Stomach smooth muscle (tissue), 2 donors: Measurements from ENCODE around the gene GDAP1L1.
"Not testable (repeated sequence)": the region's sequence is repeated elsewhere in the genome, so short reads cannot be mapped to it uniquely, and the experiment has no call there.

Source experiments
- H3K27ac ChIP-seq: one replicate; pipeline ENCODE4 v1.7.0; 2013; ENCODE audit warnings: mild to moderate bottlenecking, low read length, inconsistent platforms
- H3K27me3 ChIP-seq, 2 donors: one replicate each; pipeline ENCODE4 v1.7.0; 2013; ENCODE audit warnings: low read length in 2 of 2; ENCODE audit not compliant: insufficient read depth in 2 of 2, control insufficient read depth in 1 of 2
- H3K36me3 ChIP-seq, 2 donors: one replicate each; pipeline ENCODE4 v1.7.0; 2013; ENCODE audit warnings: low read length in 2 of 2; ENCODE audit not compliant: control insufficient read depth in 2 of 2, insufficient read depth in 2 of 2
- H3K4me1 ChIP-seq: one replicate; pipeline ENCODE4 v1.7.0; 2013; ENCODE audit warnings: low read length; ENCODE audit not compliant: control insufficient read depth, insufficient read depth
- H3K4me3 ChIP-seq, 2 donors: one replicate each; pipeline ENCODE4 v1.7.0; 2013; ENCODE audit warnings: low read length in 2 of 2
- H3K9ac ChIP-seq, 2 donors: one replicate each; pipeline ENCODE4 v1.7.0; 2013; ENCODE audit warnings: low read length in 2 of 2, mild to moderate bottlenecking in 1 of 2
- H3K9me3 ChIP-seq, 2 donors: one replicate each; pipeline ENCODE4 v1.7.0; 2013; ENCODE audit warnings: low read length in 2 of 2; ENCODE audit not compliant: control insufficient read depth in 2 of 2
- donor health status: healthy.
- donor health status: Pancreatic carcinoma.

GDAP1L1 gene

DNA sequence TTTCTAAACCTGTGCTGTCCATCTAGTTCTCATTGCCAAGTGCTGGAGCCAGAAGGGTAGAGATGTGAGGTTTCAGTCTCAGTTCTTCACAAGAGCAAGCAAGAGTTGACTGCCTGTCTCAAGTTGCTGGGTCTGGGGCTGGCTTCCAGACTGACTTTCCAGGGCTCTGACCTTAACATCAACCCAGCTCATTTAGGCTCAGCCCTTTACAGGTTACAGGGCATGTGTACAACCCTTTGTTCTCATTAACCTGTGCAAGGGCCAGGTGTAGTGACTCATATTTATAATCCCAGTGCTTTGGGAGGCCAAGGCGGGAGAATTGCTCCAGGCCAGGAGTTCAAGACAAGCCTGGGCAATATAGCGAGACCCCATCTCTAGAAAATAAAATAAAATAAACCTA, 33.3 kb downstream of the GDAP1L1 start:
- H3K36me3 ChIP-seq, result no peaks in the 10 kb centered on the region
- H3K9me3 ChIP-seq, result no peaks in the 10 kb centered on the region
- no peak overlapping the region for H3K9ac ChIP-seq
- H3K27me3 ChIP-seq, result no peaks in the 10 kb centered on the region
- no peaks in the 10 kb centered on the region for H3K4me1 ChIP-seq
- no peak overlapping the region for H3K4me3 ChIP-seq
- no peak overlapping the region for H3K27ac ChIP-seq

- Histone ChIP-seq H3K36me3 (no peaks in the 10 kb centered on the region), H3K9me3 (no peaks in the 10 kb centered on the region), H3K4me3 (no peak overlapping the region), H3K27ac (no peak overlapping the region), H3K27me3 (no peaks in the 10 kb centered on the region), H3K4me1 (no peaks in the 10 kb centered on the region), H3K9ac (no peak overlapping the region)
Measured at GRCh38 chr20:44282192-44282591, 35.1 kb downstream of the GDAP1L1 start.

DNA sequence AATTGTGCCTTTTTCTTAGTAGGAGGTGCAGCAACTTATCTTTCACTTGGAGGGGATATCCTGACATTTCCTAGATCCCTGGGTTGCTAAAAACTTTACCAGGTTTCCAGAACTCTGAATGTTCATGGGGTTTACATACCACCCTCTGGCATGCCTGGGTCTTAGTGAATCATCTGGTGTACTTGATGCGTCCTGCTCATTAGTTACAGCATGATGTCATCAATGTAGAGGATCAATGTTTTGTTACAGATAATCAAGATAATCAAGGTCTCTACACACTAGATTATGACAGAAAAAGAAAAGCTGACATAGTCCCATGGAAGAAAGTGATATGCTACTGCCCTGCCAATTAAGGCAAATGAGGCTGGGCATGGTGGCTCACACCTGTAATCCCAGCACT, 36.9 kb downstream of the GDAP1L1 start:
- Histone ChIP-seq H3K27me3 (no peaks in the 10 kb centered on the region), H3K4me1 (no peaks in the 10 kb centered on the region), H3K27ac (no peak overlapping the region), H3K4me3 (no peak overlapping the region), H3K9me3 (no peaks in the 10 kb centered on the region), H3K36me3 (no peaks in the 10 kb centered on the region), H3K9ac (no peak overlapping the region)

- H3K27ac ChIP-seq, result no peak overlapping the region
- no peak overlapping the region for H3K9ac ChIP-seq
- H3K36me3 ChIP-seq, result peaks cover 0 to 5% of the 10 kb centered on the region in 2 donors
- no peak overlapping the region for H3K4me3 ChIP-seq
- H3K9me3 ChIP-seq, result no peaks in the 10 kb centered on the region
- no peaks in the 10 kb centered on the region for H3K4me1 ChIP-seq
- no peaks in the 10 kb centered on the region for H3K27me3 ChIP-seq
Measured at GRCh38 chr20:44287272-44288097, 40.4 kb downstream of the GDAP1L1 start.

- H3K9me3 ChIP-seq, result no peaks in the 10 kb centered on the region
- no peak overlapping the region for H3K9ac ChIP-seq
- H3K4me1 ChIP-seq, result no peaks in the 10 kb centered on the region
- no peak overlapping the region for H3K27ac ChIP-seq
- no peaks in the 10 kb centered on the region for H3K27me3 ChIP-seq
- no peak overlapping the region for H3K4me3 ChIP-seq
- H3K36me3 ChIP-seq, result peaks cover 0 to 5% of the 10 kb centered on the region in 2 donors
Measured at GRCh38 chr20:44288252-44288651, 41.1 kb downstream of the GDAP1L1 start.

DNA sequence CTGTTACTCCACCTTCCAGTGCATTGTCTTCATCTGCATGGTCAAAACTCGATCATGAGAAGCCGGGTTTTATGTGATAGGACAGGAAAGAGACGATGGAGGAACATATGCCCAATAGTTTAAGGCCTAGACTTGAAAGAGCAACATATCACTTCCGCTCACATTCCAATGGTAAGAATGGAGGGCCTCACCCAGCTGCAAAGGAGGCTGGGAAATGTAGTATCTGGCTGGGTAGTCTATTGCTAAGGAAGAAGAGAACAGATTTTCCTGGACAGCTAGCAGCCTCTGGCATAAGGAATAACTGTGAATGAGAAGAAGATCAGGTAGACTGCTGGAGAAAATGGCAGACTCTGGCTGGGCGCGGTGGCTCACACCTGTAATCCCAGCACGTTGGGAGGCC, 44.6 kb downstream of the GDAP1L1 start:
- Histone ChIP-seq H3K9me3 (no peaks in the 10 kb centered on the region), H3K27ac (no peak overlapping the region), H3K27me3 (no peaks in the 10 kb centered on the region), H3K4me1 (no peaks in the 10 kb centered on the region), H3K4me3 (no peak overlapping the region), H3K9ac (no peak overlapping the region), H3K36me3 (peaks cover 0 to 5% of the 10 kb centered on the region in 2 donors)

DNA sequence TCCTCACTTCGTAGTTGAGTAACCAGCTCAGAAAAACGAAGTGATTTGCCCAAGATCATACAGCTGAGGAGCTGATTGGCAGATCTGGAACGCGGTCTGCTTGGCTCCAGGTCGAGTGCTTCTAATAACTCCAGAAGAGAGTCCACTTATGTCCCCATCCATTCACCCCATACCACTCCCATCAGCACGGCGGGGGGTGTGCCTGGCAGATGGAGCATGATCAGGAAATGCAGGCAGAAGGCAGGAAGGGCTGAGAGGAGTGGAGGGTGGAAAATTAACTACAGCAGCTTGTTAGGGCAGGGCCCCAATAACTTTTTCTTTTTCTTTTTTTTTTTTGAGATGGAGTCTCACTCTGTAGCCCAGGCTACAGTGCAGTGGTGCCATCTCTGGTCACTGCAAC, 48.9 kb downstream of the GDAP1L1 start:
- H3K27ac ChIP-seq, result no peak overlapping the region
- no peak overlapping the region for H3K9ac ChIP-seq
- no peak overlapping the region for H3K4me3 ChIP-seq
- no peaks in the 10 kb centered on the region for H3K36me3 ChIP-seq
- H3K4me1 ChIP-seq, result no peaks in the 10 kb centered on the region
- H3K9me3 ChIP-seq, result no peaks in the 10 kb centered on the region
- no peaks in the 10 kb centered on the region for H3K27me3 ChIP-seq

DNA sequence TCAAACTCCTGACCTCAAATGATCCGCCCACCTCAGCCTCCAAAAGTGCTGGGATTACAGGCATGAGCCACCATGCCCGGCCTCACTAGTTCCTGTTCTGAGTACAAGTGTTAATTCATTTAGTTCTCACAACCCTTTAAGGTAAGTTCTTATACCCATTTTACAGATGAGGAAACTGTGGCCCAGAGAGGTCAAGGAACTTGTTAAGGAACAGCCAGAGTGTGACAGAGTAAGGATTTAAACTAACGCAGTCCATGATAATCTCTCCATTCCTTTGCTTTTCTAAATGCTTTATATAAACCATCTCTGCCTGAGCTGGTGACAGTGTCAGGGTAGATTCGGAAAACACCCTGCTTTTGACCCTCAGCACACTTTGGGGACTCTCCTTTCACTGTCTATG, 50.6 kb downstream of the GDAP1L1 start:
- Histone ChIP-seq H3K9ac (no peak overlapping the region), H3K27me3 (no peaks in the 10 kb centered on the region), H3K9me3 (no peaks in the 10 kb centered on the region), H3K4me1 (no peaks in the 10 kb centered on the region), H3K4me3 (no peak overlapping the region), H3K27ac (no peak overlapping the region), H3K36me3 (peaks cover 0 to 2% of the 10 kb centered on the region in 2 donors)

- H3K9ac ChIP-seq, H3K9me3 ChIP-seq, H3K4me1 ChIP-seq, H3K27me3 ChIP-seq, H3K4me3 ChIP-seq, H3K36me3 ChIP-seq, H3K27ac ChIP-seq: not testable (repeated sequence)
Measured at GRCh38 chr20:44299011-44299535, 52.0 kb downstream of the GDAP1L1 start.

DNA sequence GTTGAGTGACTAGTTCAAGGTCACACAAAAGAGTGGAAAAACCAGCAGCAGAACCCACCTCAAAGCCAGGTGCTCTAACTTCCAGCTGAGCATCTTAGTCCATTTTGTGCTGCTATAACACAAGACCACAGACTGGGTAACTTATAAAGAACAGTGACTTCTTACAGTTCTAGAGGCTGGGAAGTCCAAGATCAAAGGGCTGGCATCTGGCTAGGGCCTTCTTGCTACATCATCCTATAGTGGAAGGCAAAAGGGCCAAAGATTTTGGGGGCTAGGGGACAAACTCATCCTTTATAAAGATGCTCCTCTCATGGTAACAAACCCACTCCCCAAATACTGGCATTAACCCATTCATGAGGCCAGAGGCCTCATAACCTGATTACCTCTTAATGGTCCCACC, 54.2 kb downstream of the GDAP1L1 start:
- no peak overlapping the region for H3K27ac ChIP-seq

DNA sequence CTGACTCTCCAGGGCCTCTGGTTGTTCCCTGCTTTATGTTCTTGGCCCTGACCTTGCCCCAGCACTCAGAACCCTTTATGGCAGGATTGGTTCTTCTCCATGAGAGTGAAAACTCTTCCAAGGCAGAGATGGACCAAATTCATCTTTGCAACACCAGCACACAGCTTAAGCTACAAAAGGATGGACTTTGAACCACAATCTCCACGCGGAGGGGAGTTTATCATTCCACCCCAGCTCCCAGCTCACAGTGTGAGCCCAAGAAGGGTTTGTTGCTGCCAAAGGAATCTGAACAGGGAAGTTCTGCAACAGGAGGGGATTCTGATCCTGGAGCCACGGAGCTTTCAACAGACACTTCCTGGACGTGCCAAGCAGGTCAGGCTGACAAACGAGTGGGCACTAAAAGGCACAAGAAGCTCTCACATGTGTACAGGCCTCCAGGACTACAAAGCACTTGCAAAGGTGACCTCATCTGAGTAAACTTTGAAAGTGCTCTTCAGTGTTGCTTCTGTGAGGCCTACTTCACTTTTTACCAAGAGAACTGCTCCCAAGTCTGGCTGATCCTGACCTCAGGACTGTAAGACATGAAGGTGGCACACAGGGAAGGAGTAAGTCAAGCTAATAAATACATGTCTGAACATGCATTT, 55.0 kb downstream of the GDAP1L1 start:
- Histone ChIP-seq H3K9me3 (no peaks in the 10 kb centered on the region), H3K9ac (no peak overlapping the region), H3K4me3 (no peak overlapping the region), H3K27ac (no peak overlapping the region), H3K27me3 (no peaks in the 10 kb centered on the region), H3K4me1 (no peaks in the 10 kb centered on the region), H3K36me3 (peaks cover 3 to 12% of the 10 kb centered on the region in 2 donors)

More for the DNA sequence above, 54.2 kb downstream of the GDAP1L1 start:
- Histone ChIP-seq H3K4me1 (no peaks in the 10 kb centered on the region), H3K4me3 (no peak overlapping the region), H3K9ac (no peak overlapping the region), H3K36me3 (peaks cover 0 to 6% of the 10 kb centered on the region in 2 donors), H3K27me3 (no peaks in the 10 kb centered on the region), H3K9me3 (no peaks in the 10 kb centered on the region)
